Muscle layer of duodenum (tissue), 2 donors: ENCODE measurements around the gene AHCYL2.
"Not testable (repeated sequence)": the region's sequence is repeated elsewhere in the genome, so short reads cannot be mapped to it uniquely, and the experiment has no call there.

Experiments used
- H3K27ac ChIP-seq: one replicate; pipeline ENCODE4 v1.7.0; 2013; ENCODE audit warnings: mild to moderate bottlenecking, low read length
- H3K27me3 ChIP-seq: one replicate; pipeline ENCODE4 v1.7.0; 2013; ENCODE audit warnings: low read depth, mild to moderate bottlenecking, control low read depth, low read length
- H3K36me3 ChIP-seq, 2 donors: one replicate each; pipeline ENCODE4 v1.7.0; 2013; ENCODE audit warnings: low read length in 2 of 2, control low read depth in 1 of 2, mild to moderate bottlenecking in 1 of 2; ENCODE audit not compliant: insufficient read depth in 2 of 2, control insufficient read depth in 1 of 2
- H3K4me1 ChIP-seq, 2 donors: one replicate each; pipeline ENCODE4 v1.7.0; 2013; ENCODE audit warnings: low read length in 2 of 2, mild to moderate bottlenecking in 2 of 2, control low read depth in 1 of 2, moderate library complexity in 1 of 2; ENCODE audit not compliant: insufficient read depth in 2 of 2, control insufficient read depth in 1 of 2
- H3K4me3 ChIP-seq, 2 donors: one replicate each; pipeline ENCODE4 v1.7.0; 2013; ENCODE audit warnings: low read length in 2 of 2, low read depth in 1 of 2, mild to moderate bottlenecking in 1 of 2
- H3K9me3 ChIP-seq, 2 donors: one replicate each; pipeline ENCODE4 v1.7.0; 2013; ENCODE audit warnings: low read length in 2 of 2, control low read depth in 1 of 2, mild to moderate bottlenecking in 1 of 2; ENCODE audit not compliant: control insufficient read depth in 1 of 2
- donor health status: healthy.

AHCYL2 gene

GRCh38 chr7:129210989-129211312, 13.9 kb upstream of the AHCYL2 start:
- Histone ChIP-seq H3K27ac (no peak overlapping the region), H3K9me3 (no peaks in the 10 kb centered on the region), H3K4me1 (no peaks in the 10 kb centered on the region), H3K27me3 (no peaks in the 10 kb centered on the region), H3K36me3 (peaks cover 0 to 38% of the 10 kb centered on the region in 2 donors), H3K4me3 (no peak overlapping the region)

GRCh38 chr7:129212126-129212525, 12.7 kb upstream of the AHCYL2 start:
- Histone ChIP-seq H3K27ac (no peak overlapping the region), H3K36me3 (peaks cover 0 to 31% of the 10 kb centered on the region in 2 donors), H3K4me1 (no peaks in the 10 kb centered on the region), H3K9me3 (no peaks in the 10 kb centered on the region), H3K27me3 (no peaks in the 10 kb centered on the region), H3K4me3 (no peak overlapping the region)

- Histone ChIP-seq H3K36me3 (peaks cover 0 to 31% of the 10 kb centered on the region in 2 donors), H3K4me3 (no peak overlapping the region), H3K27me3 (no peaks in the 10 kb centered on the region), H3K27ac (no peak overlapping the region), H3K4me1 (no peaks in the 10 kb centered on the region), H3K9me3 (no peaks in the 10 kb centered on the region)
Observed at GRCh38 chr7:129212596-129212995, 12.2 kb upstream of the AHCYL2 start.

GRCh38 chr7:129213828-129214227, 11.0 kb upstream of the AHCYL2 start:
- H3K27ac ChIP-seq: no peak overlapping the region
- H3K27me3 ChIP-seq: no peaks in the 10 kb centered on the region
- peaks cover 0 to 26% of the 10 kb centered on the region in 2 donors for H3K36me3 ChIP-seq
- H3K4me3 ChIP-seq: no peak overlapping the region
- H3K9me3 ChIP-seq: no peaks in the 10 kb centered on the region
- peaks cover 0 to 3% of the 10 kb centered on the region in 2 donors for H3K4me1 ChIP-seq

- H3K36me3 ChIP-seq: peaks cover 0 to 19% of the 10 kb centered on the region in 2 donors
- not testable (repeated sequence) for H3K4me1 ChIP-seq, H3K27me3 ChIP-seq, H3K9me3 ChIP-seq, H3K4me3 ChIP-seq, H3K27ac ChIP-seq
Observed at GRCh38 chr7:129215691-129216090, 9.1 kb upstream of the AHCYL2 start.

- not testable (repeated sequence) for H3K27ac ChIP-seq, H3K9me3 ChIP-seq, H3K4me3 ChIP-seq, H3K4me1 ChIP-seq, H3K27me3 ChIP-seq
- H3K36me3 ChIP-seq: peaks cover 0 to 17% of the 10 kb centered on the region in 2 donors
Observed at GRCh38 chr7:129216101-129216715, 8.6 kb upstream of the AHCYL2 start.

- H3K4me3 ChIP-seq, H3K9me3 ChIP-seq, H3K27ac ChIP-seq, H3K4me1 ChIP-seq, H3K36me3 ChIP-seq, H3K27me3 ChIP-seq: not testable (repeated sequence)
Observed at GRCh38 chr7:129216821-129217416, 7.9 kb upstream of the AHCYL2 start.

- peaks cover 0 to 3% of the 10 kb centered on the region in 2 donors for H3K4me1 ChIP-seq
- H3K4me3 ChIP-seq: no peak overlapping the region
- no peaks in the 10 kb centered on the region for H3K9me3 ChIP-seq
- H3K27me3 ChIP-seq: no peaks in the 10 kb centered on the region
- no peaks in the 10 kb centered on the region for H3K36me3 ChIP-seq
- H3K27ac ChIP-seq: no peak overlapping the region
Observed at GRCh38 chr7:129218514-129219062, 6.2 kb upstream of the AHCYL2 start.

GRCh38 chr7:129219166-129219565, 5.7 kb upstream of the AHCYL2 start:
- H3K4me1 ChIP-seq, H3K27me3 ChIP-seq, H3K9me3 ChIP-seq, H3K36me3 ChIP-seq, H3K27ac ChIP-seq, H3K4me3 ChIP-seq: not testable (repeated sequence)

- no peak overlapping the region for H3K4me3 ChIP-seq
- H3K36me3 ChIP-seq: peaks cover 0 to 6% of the 10 kb centered on the region in 2 donors
- no peaks in the 10 kb centered on the region for H3K9me3 ChIP-seq
- H3K27me3 ChIP-seq: no peaks in the 10 kb centered on the region
- H3K4me1 ChIP-seq: peaks cover 9 to 12% of the 10 kb centered on the region in 2 donors
- H3K27ac ChIP-seq: no peak overlapping the region
Observed at GRCh38 chr7:129222064-129222463, 2.8 kb upstream of the AHCYL2 start.

GRCh38 chr7:129225206-129225930, 538 bp downstream of the AHCYL2 start:
- no peaks in the 10 kb centered on the region for H3K9me3 ChIP-seq
- H3K36me3 ChIP-seq: peaks cover 0 to 6% of the 10 kb centered on the region in 2 donors
- H3K27me3 ChIP-seq: no peaks in the 10 kb centered on the region
- H3K27ac ChIP-seq: peak overlapping the region; percentile 10
- H3K4me3 ChIP-seq: peak overlapping the region; percentile 73 to 86
- peaks cover 6 to 12% of the 10 kb centered on the region in 2 donors for H3K4me1 ChIP-seq
